GM12891 (cell line): ENCODE results near the gene GRIN2A.

Source experiments
- DNase-seq: peaks from one replicate; pipeline ENCODE4 v3.0.0; 2011; ENCODE audit warnings: low spot score; ENCODE audit not compliant: insufficient read length
- FAIRE-seq: peaks from 2 replicates; lab custom pipeline; 2011; peaks lifted over from hg19 to GRCh38; lab: Jason Lieb, UNC
- PAX5 ChIP-seq: IDR thresholded peaks from 2 replicates; pipeline ENCODE4 v1.6.1; 2011; ENCODE audit warnings: low read length, moderate library complexity, mild to moderate bottlenecking; ENCODE audit not compliant: insufficient read depth, severe bottlenecking
- POLR2A ChIP-seq: IDR thresholded peaks from 2 replicates; pipeline ENCODE4 v1.6.1; 2011; ENCODE audit warnings: low read depth, low read length, control low read depth
- POLR2AphosphoS5 ChIP-seq: IDR thresholded peaks from 2 replicates; pipeline ENCODE4 v1.6.1; 2011; ENCODE audit warnings: low read depth, low read length, control low read depth
- POU2F2 ChIP-seq: IDR thresholded peaks from 2 replicates; pipeline ENCODE4 v1.6.1; 2011; ENCODE audit warnings: low read depth, mild to moderate bottlenecking, control low read depth, low read length, moderate library complexity
- SPI1 ChIP-seq: IDR thresholded peaks from 2 replicates; pipeline ENCODE4 v1.6.1; 2011; ENCODE audit warnings: low read depth, low read length, control low read depth
- TAF1 ChIP-seq: IDR thresholded peaks from 2 replicates; pipeline ENCODE4 v1.6.1; 2011; ENCODE audit warnings: low read depth, low read length, control low read depth

Gene GRIN2A

DNA sequence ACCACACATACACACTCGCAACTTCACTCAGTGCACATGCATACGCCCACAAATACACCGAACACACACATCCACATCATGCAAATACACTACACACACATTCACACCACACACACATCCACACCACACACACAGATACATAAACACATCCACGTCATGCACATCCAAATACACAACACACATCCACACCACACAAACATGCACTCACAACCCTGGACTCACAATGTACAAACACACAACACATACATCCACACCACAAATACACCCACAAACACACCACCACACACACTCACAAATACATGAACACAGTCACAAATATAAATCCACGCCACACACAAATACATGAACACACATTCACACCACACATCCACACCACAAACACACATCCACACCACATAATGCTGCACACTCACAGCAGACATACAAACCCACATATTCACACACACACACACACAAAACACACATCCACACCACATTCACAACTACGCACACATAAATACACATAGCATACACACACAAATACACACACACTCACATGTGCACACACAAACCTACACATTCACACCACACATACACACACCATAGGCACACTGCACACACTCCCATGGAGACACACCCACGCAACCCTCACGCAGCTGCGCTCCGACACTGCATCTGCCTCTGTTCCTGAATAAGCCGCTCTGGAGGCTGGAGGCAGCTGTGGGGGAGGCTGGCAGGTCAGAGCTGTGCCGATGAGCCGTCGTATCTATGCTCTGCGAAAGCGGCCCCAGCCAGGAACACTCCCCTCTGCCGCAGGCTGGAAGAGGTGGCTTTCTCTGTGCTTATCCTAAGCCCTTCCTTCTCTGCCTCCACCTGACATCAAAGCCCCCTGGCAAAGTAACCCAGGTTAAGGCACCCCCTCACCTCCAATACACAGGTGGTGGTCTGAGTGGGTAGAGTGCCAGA is 141.8 kb downstream of the GRIN2A start:
- TF ChIP-seq PAX5, result no peak
- TF ChIP-seq TAF1, result no peak
- TF ChIP-seq POU2F2, result no peak
- no peak for TF ChIP-seq POLR2AphosphoS5
- no peak for TF ChIP-seq SPI1
- no peak for TF ChIP-seq POLR2A
- no peak for DNase-seq
- peak; percentile 87 for FAIRE-seq

- FAIRE-seq, result peak; percentile 67
- TF ChIP-seq TAF1 (no peak), POU2F2 (no peak), SPI1 (no peak), PAX5 (no peak), POLR2A (no peak), POLR2AphosphoS5 (no peak)
- peak; percentile 42 for DNase-seq
Measured at GRCh38 chr16:10039220-10040096, 142.8 kb downstream of the GRIN2A start.

GRCh38 chr16:10037751-10038150 is 144.5 kb downstream of the GRIN2A start:
- TF ChIP-seq POLR2AphosphoS5, result no peak
- TF ChIP-seq POU2F2, result no peak
- no peak for TF ChIP-seq TAF1
- no peak for TF ChIP-seq POLR2A
- no peak for TF ChIP-seq SPI1
- no peak for TF ChIP-seq PAX5
- DNase-seq (no peak), FAIRE-seq (no peak)

GRCh38 chr16:10036956-10037355 is 145.3 kb downstream of the GRIN2A start:
- DNase-seq (no peak), FAIRE-seq (no peak)

GRCh38 chr16:10033556-10033955 is 148.7 kb downstream of the GRIN2A start:
- FAIRE-seq (no peak), DNase-seq (no peak)
- TF ChIP-seq TAF1, result no peak
- no peak for TF ChIP-seq POU2F2
- no peak for TF ChIP-seq PAX5
- TF ChIP-seq POLR2AphosphoS5, result no peak
- TF ChIP-seq POLR2A, result no peak
- TF ChIP-seq SPI1, result no peak

More at GRCh38 chr16:10036956-10037355, 145.3 kb downstream of the GRIN2A start:
- TF ChIP-seq PAX5 (no peak), POU2F2 (no peak), SPI1 (no peak), TAF1 (no peak), POLR2AphosphoS5 (no peak), POLR2A (no peak)

DNA sequence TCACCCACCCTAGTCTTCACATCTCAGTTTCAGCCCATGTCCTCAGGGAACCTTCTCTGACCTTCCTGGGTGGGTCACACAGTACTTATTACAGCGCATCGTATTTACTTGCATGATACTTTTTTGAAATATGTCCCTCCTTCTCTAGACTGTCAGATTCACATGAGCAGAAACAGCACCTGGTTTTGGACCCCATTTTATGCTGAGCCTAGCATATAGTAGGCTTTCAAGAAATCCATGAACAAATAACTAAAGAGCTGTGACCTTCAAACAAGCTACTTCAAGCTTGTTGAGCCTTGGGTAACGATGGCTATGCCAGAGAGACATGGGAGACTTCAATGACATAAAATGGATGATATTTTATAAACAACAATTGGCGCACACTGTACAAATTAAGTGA is 150.3 kb downstream of the GRIN2A start:
- TF ChIP-seq POU2F2 (no peak), PAX5 (no peak), POLR2AphosphoS5 (no peak), POLR2A (no peak), SPI1 (no peak), TAF1 (no peak)
- DNase-seq, result no peak
- FAIRE-seq, result no peak

- FAIRE-seq (no peak), DNase-seq (no peak)
- TF ChIP-seq PAX5 (no peak), POLR2AphosphoS5 (no peak), POLR2A (no peak), SPI1 (no peak), POU2F2 (no peak), TAF1 (no peak)
Measured at GRCh38 chr16:10031473-10031872, 150.8 kb downstream of the GRIN2A start.

DNA sequence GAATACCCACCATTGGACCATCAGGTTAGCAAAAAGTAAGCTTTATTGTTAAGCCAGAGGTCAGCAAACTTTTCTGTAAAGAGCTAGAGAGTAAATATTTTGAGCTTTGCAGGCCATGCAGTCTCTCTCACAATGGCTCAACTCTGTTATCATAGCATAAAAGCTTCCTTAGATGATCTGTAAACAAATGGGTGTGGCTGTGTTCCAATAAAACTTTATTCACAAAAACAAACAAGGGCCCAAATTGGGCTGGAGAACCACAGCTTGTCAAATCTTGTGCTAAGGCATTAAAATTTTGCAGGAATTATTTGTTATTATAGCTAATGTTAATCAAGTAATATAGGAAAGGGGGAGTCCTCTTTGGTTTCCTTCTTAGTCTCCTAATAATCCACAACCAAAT is 153.6 kb downstream of the GRIN2A start:
- no peak for FAIRE-seq
- TF ChIP-seq TAF1 (no peak), POLR2AphosphoS5 (no peak), POU2F2 (no peak), POLR2A (no peak), SPI1 (no peak)
- DNase-seq, result no peak
